Measurements from ENCODE around the gene RIC8B.
A peak's percentile ranks its signal among the peaks of the same experiment; 100 is the strongest.

Gene RIC8B

DNA sequence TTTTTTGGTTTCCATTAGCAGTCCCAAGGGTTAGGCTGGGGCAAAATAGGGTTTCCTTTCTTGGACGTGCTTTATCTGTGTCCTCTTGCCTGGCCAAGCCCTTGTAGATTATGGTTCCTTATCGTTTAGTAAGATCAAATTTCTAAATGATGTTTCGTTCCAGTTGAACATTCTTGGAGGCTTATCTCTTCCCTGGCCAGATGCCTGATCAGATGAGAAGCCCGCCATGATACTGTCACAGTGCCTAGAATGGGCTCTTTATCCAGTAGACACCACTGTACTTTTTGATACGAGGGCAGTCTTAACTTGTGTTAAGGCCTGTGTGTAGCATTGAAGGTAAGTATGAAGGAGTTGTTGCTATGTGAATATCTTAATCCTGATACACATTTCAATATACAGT, 105.1 kb downstream of the RIC8B start:
- peaks cover 5% of the 10 kb centered on the region; the same call in 1 of the 2 replicates for H3K36me3 ChIP-seq (replicated peaks)
- H3K27me3 ChIP-seq (ENCODE audit: low read depth): no peaks in the 10 kb centered on the region
- no peaks in the 10 kb centered on the region for H3K9me3 ChIP-seq
- H3K4me3 ChIP-seq: no peak overlapping the region
- in situ Hi-C loops (cut with MboI; ENCODE audit: low sequenced_read_pairs): no loop called here
- DNase-seq (ENCODE audit: low spot score in 2 of 2): no peak
- H3K4me1 ChIP-seq: peaks cover 14% of the 10 kb centered on the region

DNA sequence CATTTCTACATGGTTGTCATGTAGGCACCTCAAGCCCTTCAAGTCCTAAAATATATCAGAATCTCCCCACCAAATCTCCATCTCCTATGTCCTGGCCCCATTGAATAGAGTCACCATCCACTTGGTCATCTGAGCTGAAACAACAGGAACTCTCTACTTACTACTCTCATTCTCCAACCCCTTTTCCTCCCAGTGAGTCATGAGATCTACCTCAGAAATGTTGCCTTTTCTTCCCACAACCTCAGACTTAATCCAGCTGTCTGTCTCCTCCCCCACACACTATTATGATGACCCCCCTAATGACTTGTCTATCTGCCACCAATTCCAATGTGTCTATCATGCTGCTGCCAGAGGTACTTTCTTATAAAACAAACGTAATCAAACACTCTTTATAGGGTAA, 108.9 kb downstream of the RIC8B start:
- DNase-seq (ENCODE audit: low spot score in 2 of 2): no peak
- no peaks in the 10 kb centered on the region for H3K27me3 ChIP-seq (ENCODE audit: low read depth)
- in situ Hi-C loops (cut with MboI; ENCODE audit: low sequenced_read_pairs): no loop called here
- H3K4me1 ChIP-seq: peaks cover 24% of the 10 kb centered on the region
- H3K36me3 ChIP-seq (replicated peaks): peaks cover 5% of the 10 kb centered on the region; the same call in 1 of the 2 replicates
- H3K9me3 ChIP-seq: no peaks in the 10 kb centered on the region
- H3K4me3 ChIP-seq: no peak overlapping the region

DNA sequence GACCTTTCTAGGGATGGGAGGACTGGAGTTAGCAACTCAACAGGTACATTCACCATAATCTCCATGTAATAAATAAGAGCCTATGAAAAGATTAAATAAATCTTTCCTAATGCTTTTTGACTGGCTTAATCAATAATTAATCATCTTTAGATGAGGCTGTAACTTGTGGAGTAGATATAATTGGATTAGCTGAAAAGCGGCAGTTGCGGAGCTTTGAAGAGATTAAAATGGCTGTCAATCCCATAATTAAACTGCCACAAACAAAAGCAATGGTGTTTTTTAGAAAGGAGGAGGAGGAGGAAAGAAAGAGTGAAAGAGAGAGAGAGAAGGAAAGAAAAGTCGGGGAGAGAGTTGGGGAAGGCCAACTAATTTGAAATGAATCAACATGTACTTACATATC, 110.5 kb downstream of the RIC8B start:
- H3K9me3 ChIP-seq: no peaks in the 10 kb centered on the region
- H3K4me3 ChIP-seq: no peak overlapping the region
- H3K27me3 ChIP-seq (ENCODE audit: low read depth): no peaks in the 10 kb centered on the region
- peak in 1 of 2 experiments; percentile 59 for DNase-seq (ENCODE audit: low spot score in 2 of 2)
- peaks cover 18% of the 10 kb centered on the region for H3K4me1 ChIP-seq
- in situ Hi-C loops (cut with MboI; ENCODE audit: low sequenced_read_pairs): no loop called here
- H3K36me3 ChIP-seq (replicated peaks): peaks cover 5% of the 10 kb centered on the region; the same call in 1 of the 2 replicates

GRCh38 chr12:106885541-106886249, 111.2 kb downstream of the RIC8B start:
- in situ Hi-C loops (cut with MboI; ENCODE audit: low sequenced_read_pairs): no loop called here
- H3K36me3 ChIP-seq (replicated peaks): peaks cover 5% of the 10 kb centered on the region; the same call in 1 of the 2 replicates
- peak in 1 of 2 experiments; percentile 56 for DNase-seq (ENCODE audit: low spot score in 2 of 2)
- H3K9me3 ChIP-seq: no peaks in the 10 kb centered on the region
- peaks cover 18% of the 10 kb centered on the region for H3K4me1 ChIP-seq
- no peak overlapping the region for H3K4me3 ChIP-seq
- no peaks in the 10 kb centered on the region for H3K27me3 ChIP-seq (ENCODE audit: low read depth)

DNA sequence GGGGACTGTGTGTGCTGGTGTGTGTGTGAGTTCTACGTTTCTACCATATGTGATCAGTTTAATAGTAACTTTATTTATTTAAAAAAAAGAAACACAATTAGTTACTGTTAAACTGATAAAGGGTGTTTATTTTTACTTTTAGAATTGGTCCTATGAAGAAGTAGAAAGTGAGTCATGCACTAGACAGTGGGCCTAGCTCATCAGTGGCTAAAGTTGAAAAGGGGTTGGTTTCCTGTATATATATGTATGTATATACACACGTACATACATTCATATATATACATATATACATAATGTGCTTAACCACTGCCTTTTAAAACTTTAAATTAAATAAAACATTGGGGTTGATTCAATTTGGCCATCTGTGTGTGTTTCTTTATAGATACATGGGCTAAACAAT, 112.5 kb downstream of the RIC8B start:
- peaks cover 15% of the 10 kb centered on the region for H3K4me1 ChIP-seq
- in situ Hi-C loops (cut with MboI; ENCODE audit: low sequenced_read_pairs): no loop called here
- no peak overlapping the region for H3K4me3 ChIP-seq
- no peak for DNase-seq (ENCODE audit: low spot score in 2 of 2)
- H3K36me3 ChIP-seq (replicated peaks): peaks cover 2% of the 10 kb centered on the region; the same call in 1 of the 2 replicates
- H3K9me3 ChIP-seq: no peaks in the 10 kb centered on the region
- no peaks in the 10 kb centered on the region for H3K27me3 ChIP-seq (ENCODE audit: low read depth)

DNA sequence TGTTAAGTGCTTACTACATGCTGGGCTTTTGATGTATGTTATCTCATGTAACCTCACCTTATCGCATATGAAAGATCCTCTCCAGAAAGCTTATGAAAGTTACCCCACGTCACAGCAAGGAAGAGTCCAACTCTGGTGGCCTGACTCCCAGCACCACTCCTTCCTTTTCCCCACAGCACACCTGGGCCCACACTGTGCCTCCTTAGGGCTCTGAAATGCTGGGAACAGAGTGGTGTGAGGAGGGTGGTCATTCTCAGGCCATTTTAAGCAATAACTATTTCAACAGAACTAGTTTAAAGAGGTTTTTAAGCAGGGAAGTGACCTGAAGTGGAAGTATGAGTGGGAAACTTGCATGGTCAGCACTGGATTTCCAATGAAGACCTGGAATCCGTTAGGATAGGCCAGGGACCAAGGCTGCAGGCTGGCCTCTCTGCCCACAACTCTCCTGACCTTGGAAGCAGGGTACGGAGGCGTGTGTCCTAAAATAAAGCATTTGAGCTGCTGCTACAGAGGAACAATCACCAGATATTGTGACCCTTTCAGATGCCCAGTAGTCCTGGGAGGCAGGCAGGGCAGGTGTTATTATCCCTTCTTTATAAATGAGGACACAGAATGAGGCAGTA, 114.0 kb downstream of the RIC8B start:
- no peaks in the 10 kb centered on the region for H3K27me3 ChIP-seq (ENCODE audit: low read depth)
- no peak for DNase-seq (ENCODE audit: low spot score in 2 of 2)
- no peaks in the 10 kb centered on the region for H3K36me3 ChIP-seq (replicated peaks)

DNA sequence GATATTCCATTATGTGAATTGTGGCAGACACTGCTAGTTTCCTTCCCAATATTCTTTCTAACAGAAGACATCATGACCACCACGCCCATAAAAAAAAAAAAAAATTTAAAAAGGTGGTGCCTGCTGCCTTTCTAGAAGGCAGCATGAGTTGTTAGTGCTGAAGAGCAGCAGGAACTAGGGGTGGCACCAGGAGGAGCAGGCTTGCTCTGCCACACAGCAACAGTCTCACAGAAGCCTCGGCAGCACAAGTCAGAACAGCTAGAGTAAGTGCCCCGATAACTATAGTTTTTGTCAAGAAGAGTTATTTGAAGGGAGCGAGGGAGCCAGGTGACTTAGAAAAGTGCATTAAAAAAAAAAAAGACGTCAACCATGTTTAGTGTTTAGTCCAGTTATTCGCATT, 114.8 kb downstream of the RIC8B start:
- no peaks in the 10 kb centered on the region for H3K9me3 ChIP-seq
- no peak overlapping the region for H3K4me3 ChIP-seq
- DNase-seq (ENCODE audit: low spot score in 2 of 2): no peak
- peaks cover 15% of the 10 kb centered on the region for H3K4me1 ChIP-seq
- in situ Hi-C loops (cut with MboI; ENCODE audit: low sequenced_read_pairs): no loop called here
- H3K27me3 ChIP-seq (ENCODE audit: low read depth): no peaks in the 10 kb centered on the region
- H3K36me3 ChIP-seq (replicated peaks): no peaks in the 10 kb centered on the region

More for the DNA sequence above, 114.0 kb downstream of the RIC8B start:
- Histone ChIP-seq H3K9me3 (no peaks in the 10 kb centered on the region), H3K4me1 (peaks cover 15% of the 10 kb centered on the region), H3K4me3 (no peak overlapping the region)
- in situ Hi-C loops (cut with MboI; ENCODE audit: low sequenced_read_pairs): no loop called here

- in situ Hi-C loops (cut with MboI; ENCODE audit: low sequenced_read_pairs): no loop called here
- Histone ChIP-seq H3K36me3 (replicated peaks) (no peaks in the 10 kb centered on the region), H3K4me1 (peaks cover 9% of the 10 kb centered on the region), H3K27me3 (ENCODE audit: low read depth) (no peaks in the 10 kb centered on the region), H3K9me3 (no peaks in the 10 kb centered on the region), H3K4me3 (no peak overlapping the region)
- no peak for DNase-seq (ENCODE audit: low spot score in 2 of 2)
These were observed 115.6 kb downstream of the RIC8B start for GRCh38 chr12:106889950-106890626.

DNA sequence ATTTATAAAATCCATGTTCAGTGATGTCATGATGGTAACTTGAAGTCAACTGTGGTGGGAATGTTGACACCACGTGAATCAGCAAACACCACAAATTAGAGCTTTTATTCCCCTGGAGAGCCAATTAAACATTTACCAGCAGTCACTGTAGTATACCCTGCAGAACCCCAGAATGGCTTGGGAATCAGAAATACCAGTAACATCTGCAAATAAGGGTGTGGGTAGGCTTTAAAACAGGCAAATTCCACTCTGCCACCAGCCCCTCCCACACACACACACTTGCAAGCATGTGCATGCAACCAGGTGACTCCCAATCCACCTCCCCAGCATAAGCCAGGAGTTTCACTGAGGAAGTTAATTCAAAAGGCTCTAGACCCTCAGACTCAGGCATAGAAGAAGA, 117.6 kb downstream of the RIC8B start:
- Histone ChIP-seq H3K4me1 (no peaks in the 10 kb centered on the region), H3K4me3 (no peak overlapping the region), H3K36me3 (replicated peaks) (no peaks in the 10 kb centered on the region), H3K9me3 (no peaks in the 10 kb centered on the region), H3K27me3 (ENCODE audit: low read depth) (no peaks in the 10 kb centered on the region)
- no peak for DNase-seq (ENCODE audit: low spot score in 2 of 2)
- in situ Hi-C loops (cut with MboI; ENCODE audit: low sequenced_read_pairs): no loop called here

DNA sequence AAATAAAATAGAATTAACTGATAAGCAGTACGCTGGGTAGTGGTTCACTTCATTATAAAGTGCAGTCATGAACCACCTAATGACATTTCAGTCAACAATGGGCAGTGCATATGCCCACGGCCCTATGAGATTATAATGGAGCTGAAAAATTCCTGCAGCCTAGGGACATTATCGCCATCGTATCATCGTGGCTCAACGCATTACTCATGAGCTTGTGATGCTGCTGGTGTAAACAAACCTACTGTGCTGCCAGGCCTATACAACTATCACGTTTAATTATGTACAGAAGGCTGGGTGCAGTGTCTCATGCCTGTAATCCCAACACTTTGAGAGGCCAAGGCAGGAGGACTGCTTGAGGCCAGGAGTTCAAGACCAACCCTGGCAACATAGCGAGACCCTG, 119.0 kb downstream of the RIC8B start:
- in situ Hi-C loops (cut with MboI; ENCODE audit: low sequenced_read_pairs): no loop called here
- H3K4me1 ChIP-seq: peaks cover 3% of the 10 kb centered on the region
- no peaks in the 10 kb centered on the region for H3K27me3 ChIP-seq (ENCODE audit: low read depth)
- H3K4me3 ChIP-seq: no peak overlapping the region
- no peaks in the 10 kb centered on the region for H3K36me3 ChIP-seq (replicated peaks)
- no peaks in the 10 kb centered on the region for H3K9me3 ChIP-seq
- no peak for DNase-seq (ENCODE audit: low spot score in 2 of 2)

DNA sequence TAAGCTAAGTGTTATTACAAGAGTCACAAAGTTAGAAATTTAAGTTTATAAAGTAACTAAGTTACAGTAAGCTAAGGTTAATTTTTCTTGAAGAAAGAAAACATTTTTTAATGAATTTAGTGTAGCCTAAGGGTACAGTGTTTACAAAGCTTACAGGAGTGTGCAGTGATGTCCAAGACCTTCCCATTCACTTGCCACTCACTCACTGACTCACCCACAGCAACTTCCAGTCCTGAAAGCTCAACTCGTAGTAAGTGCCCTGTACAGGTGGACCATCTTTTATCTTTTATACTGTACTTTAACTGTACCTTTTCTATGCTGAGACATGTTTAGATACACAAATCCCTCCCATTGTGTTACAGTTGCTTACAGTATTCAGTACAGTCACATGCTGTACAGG, 120.3 kb downstream of the RIC8B start:
- Histone ChIP-seq H3K27me3 (ENCODE audit: low read depth) (no peaks in the 10 kb centered on the region), H3K9me3 (no peaks in the 10 kb centered on the region), H3K4me3 (no peak overlapping the region), H3K4me1 (peaks cover 3% of the 10 kb centered on the region), H3K36me3 (replicated peaks) (no peaks in the 10 kb centered on the region)
- in situ Hi-C loops (cut with MboI; ENCODE audit: low sequenced_read_pairs): no loop called here
- no peak for DNase-seq (ENCODE audit: low spot score in 2 of 2)

DNA sequence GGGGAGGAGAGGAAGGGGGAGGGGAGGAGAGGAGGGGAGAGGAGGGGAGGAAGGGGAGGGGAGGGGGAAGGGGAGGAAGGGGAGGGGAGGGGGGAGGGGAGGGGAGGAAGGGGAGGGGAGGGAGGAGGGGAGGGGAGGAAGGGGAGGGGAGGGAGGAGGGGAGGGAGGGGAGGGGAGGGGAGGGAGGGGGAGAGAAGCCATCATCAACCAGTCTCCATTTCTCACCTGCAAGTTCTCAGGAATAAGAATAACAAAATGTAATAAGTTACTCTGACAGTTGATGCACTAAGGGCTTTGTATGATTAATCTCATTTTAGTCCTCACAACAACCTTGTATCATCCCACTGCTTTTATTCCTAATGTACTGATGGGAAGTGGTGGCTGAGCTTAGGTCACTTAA, 122.1 kb downstream of the RIC8B start:
- Histone ChIP-seq H3K4me3 (no peak overlapping the region), H3K27me3 (ENCODE audit: low read depth) (no peaks in the 10 kb centered on the region), H3K4me1 (peaks cover 11% of the 10 kb centered on the region), H3K36me3 (replicated peaks) (no peaks in the 10 kb centered on the region), H3K9me3 (no peaks in the 10 kb centered on the region)
- DNase-seq (ENCODE audit: low spot score in 2 of 2): no peak
- in situ Hi-C loops (cut with MboI; ENCODE audit: low sequenced_read_pairs): no loop called here

DNA sequence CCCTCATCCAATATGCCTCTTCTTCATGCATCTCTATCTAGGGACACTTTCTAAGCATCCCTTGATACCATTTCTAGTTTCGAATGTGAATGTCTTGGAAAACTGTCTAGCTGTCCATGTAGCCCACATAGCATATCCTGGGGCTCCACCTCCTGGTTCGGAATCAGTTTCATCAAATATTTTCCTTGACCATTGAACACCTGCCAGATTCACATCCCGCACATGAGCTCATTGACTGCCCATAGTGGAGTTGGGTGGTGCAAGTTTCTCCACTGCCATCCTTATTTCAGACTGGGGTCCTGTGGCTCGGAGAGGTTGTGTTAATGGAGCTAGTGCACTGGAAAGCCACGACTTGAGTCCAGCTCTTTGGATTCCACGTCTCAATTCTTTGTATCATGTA, 122.6 kb downstream of the RIC8B start:
- DNase-seq (ENCODE audit: low spot score in 2 of 2): no peak
- Histone ChIP-seq H3K36me3 (replicated peaks) (no peaks in the 10 kb centered on the region), H3K4me3 (no peak overlapping the region), H3K4me1 (peaks cover 11% of the 10 kb centered on the region), H3K9me3 (no peaks in the 10 kb centered on the region), H3K27me3 (ENCODE audit: low read depth) (no peaks in the 10 kb centered on the region)
- in situ Hi-C loops (cut with MboI; ENCODE audit: low sequenced_read_pairs): no loop called here
